Panc1 (cell line): ENCODE results near the gene MEA1.

Experiments
- CTCF ChIP-seq: fragments of 450-650 bp; IDR thresholded peaks from 2 replicates; pipeline ENCODE4 v1.5.1; 2017; ENCODE audit warnings: mild to moderate bottlenecking
- POLR2AphosphoS5 ChIP-seq: IDR thresholded peaks from 2 replicates; pipeline ENCODE4 v1.6.1; 2012; ENCODE audit warnings: mild to moderate bottlenecking, low read depth, low read length, moderate library complexity
- REST ChIP-seq, 2 experiments: IDR thresholded peaks; 2 replicates each; pipeline ENCODE4 v1.6.1; 2011 to 2012; ENCODE audit warnings: low read depth in 2 of 2, control low read depth in 1 of 2, low read length in 1 of 2, mild to moderate bottlenecking in 1 of 2, moderate library complexity in 1 of 2; ENCODE audit not compliant: insufficient read depth in 1 of 2
- SIN3A ChIP-seq: IDR thresholded peaks from 2 replicates; pipeline ENCODE4 v1.6.1; 2012; ENCODE audit warnings: low read depth, mild to moderate bottlenecking, low read length, moderate library complexity, borderline replicate concordance; ENCODE audit not compliant: insufficient read depth

- TF ChIP-seq CTCF = no peak
- no peak for TF ChIP-seq REST (IDR thresholded peaks at IDR 0.05; ENCODE audit: insufficient read depth in 1 of 2, low read depth in 2 of 2, low read length in 1 of 2)
- TF ChIP-seq POLR2AphosphoS5 = no peak
- TF ChIP-seq SIN3A = no peak
Observed at GRCh38 chr6:43011207-43011606, 2.5 kb downstream of the MEA1 start.
